B cell (primary cell): ENCODE results near the gene GSTA5. TPM values are rescaled to one million over a fixed set of nuclear protein-coding genes. Genes with fewer than 3 reads are reported as not detected.

ENCODE experiments used
- ATAC-seq: fragments of 200-7000 bp; cut with Tn5 transposase; one replicate; pipeline ENCODE4 v1.10.0; 2021; ENCODE audit warnings: low read depth, mild to moderate bottlenecking, moderate number of reproducible peaks, moderate library complexity
- CTCF ChIA-PET: fragments of 350-600 bp; sonication (Branson Sonifier 250); formaldehyde crosslinking; loops from one replicate; lab custom pipeline; 2021; ENCODE audit warnings: antibody characterized with exemption, inconsistent platforms; lab: Charles Lee
- POLR2A ChIA-PET: fragments of 350-600 bp; sonication (Branson Sonifier 250); formaldehyde crosslinking; loops from one replicate; lab custom pipeline; 2021; ENCODE audit warnings: antibody characterized with exemption; lab: Charles Lee
- DNase-seq: peaks from one replicate; pipeline ENCODE4 v3.0.0; 2013
- H2AFZ ChIP-seq: 2 replicates; pipeline ENCODE4 v1.6.1; 2012; ENCODE audit warnings: mild to moderate bottlenecking, low read depth, low read length; ENCODE audit not compliant: insufficient read depth, poor library complexity, severe bottlenecking
- H3K27ac ChIP-seq, 2 donors: 1 replicate in 1 of 2; 2 replicates in 1 of 2; pipeline ENCODE4 v1.5.1; 2012 to 2013; ENCODE audit warnings: low read length in 2 of 2, mild to moderate bottlenecking in 2 of 2, moderate library complexity in 1 of 2
- H3K27me3 ChIP-seq, 4 experiments: fragments of 200-600 bp in 1 of 4; sonication (generic) in 1 of 4; replicated peaks in 1 of 4; 1 replicate in 2 of 4; 2 replicates in 2 of 4; pipeline versions ENCODE4 v1.6.1 to v1.7.0; 2013 to 2016; ENCODE audit warnings: low read length in 3 of 4, mild to moderate bottlenecking in 2 of 4, mixed read lengths in 1 of 4, moderate library complexity in 1 of 4; ENCODE audit not compliant: insufficient read depth in 4 of 4, control insufficient read depth in 3 of 4; ENCODE audit errors: control extremely low read depth in 1 of 4
- H3K36me3 ChIP-seq, 2 experiments: replicated peaks in 1 of 2; 1 replicate in 1 of 2; 2 replicates in 1 of 2; pipeline versions ENCODE4 v1.6.1 to v1.7.1; 2013; ENCODE audit warnings: low read length in 1 of 2; ENCODE audit not compliant: insufficient read depth in 2 of 2, control insufficient read depth in 1 of 2; ENCODE audit errors: control extremely low read depth in 1 of 2, extremely low read depth in 1 of 2
- H3K4me1 ChIP-seq, 2 donors: fragments of 200-600 bp in 1 of 2; sonication (generic) in 1 of 2; 1 replicate in 1 of 2; 2 replicates in 1 of 2; pipeline versions ENCODE4 v1.5.1 to v1.6.1; 2013 to 2017; ENCODE audit warnings: low read length in 2 of 2; ENCODE audit not compliant: control insufficient read depth in 2 of 2, insufficient read depth in 2 of 2
- H3K4me2 ChIP-seq: replicated peaks from 2 replicates; pipeline ENCODE3; 2012; ENCODE audit warnings: mild to moderate bottlenecking, low read depth, low read length; ENCODE audit not compliant: poor library complexity, severe bottlenecking
- H3K4me3 ChIP-seq, 5 experiments: fragments of 200-600 bp in 1 of 5; sonication (generic) in 1 of 5; 1 replicate in 3 of 5; 2 replicates in 2 of 5; pipeline versions ENCODE4 v1.5.1 to v1.7.0; 2011 to 2016; ENCODE audit warnings: low read length in 4 of 5, mild to moderate bottlenecking in 4 of 5, low read depth in 2 of 5, control low read depth in 1 of 5, moderate library complexity in 1 of 5; ENCODE audit not compliant: insufficient read depth in 1 of 5; ENCODE audit errors: control extremely low read depth in 1 of 5, extremely low read depth in 1 of 5
- H3K79me2 ChIP-seq: fragments of 200-600 bp; sonication (generic); one replicate; pipeline ENCODE4 v1.6.0; 2016; ENCODE audit warnings: low read length; ENCODE audit not compliant: control insufficient read depth, insufficient read depth
- H3K9ac ChIP-seq: fragments of 200-600 bp; sonication (generic); 2 replicates; pipeline ENCODE4 v1.6.1; 2017; ENCODE audit warnings: mild to moderate bottlenecking, low read length, moderate library complexity
- H3K9me3 ChIP-seq, 3 donors: one replicate each; pipeline versions ENCODE4 v1.6.1 to v1.7.1; 2013; ENCODE audit warnings: low read length in 2 of 3; ENCODE audit not compliant: control insufficient read depth in 2 of 3, insufficient read depth in 1 of 3; ENCODE audit errors: control extremely low read depth in 1 of 3
- H4K20me1 ChIP-seq: 2 replicates; pipeline ENCODE4 v1.6.0; 2012; ENCODE audit warnings: mild to moderate bottlenecking, low read length; ENCODE audit not compliant: insufficient read depth, control insufficient read depth, poor library complexity, severe bottlenecking
- H3K27ac Mint-ChIP-seq: one replicate; pipeline ENCODE4 v1.8.0; 2021; ENCODE audit warnings: mixed read lengths
- H3K27me3 Mint-ChIP-seq: one replicate; pipeline ENCODE4 v1.8.0; 2021; ENCODE audit warnings: mixed read lengths
- H3K4me1 Mint-ChIP-seq: one replicate; pipeline ENCODE4 v1.8.0; 2021; ENCODE audit warnings: mixed read lengths
- H3K4me3 Mint-ChIP-seq: one replicate; pipeline ENCODE4 v1.8.0; 2021; ENCODE audit warnings: mixed read lengths
- H3K9me3 Mint-ChIP-seq: one replicate; pipeline ENCODE4 v1.8.0; 2022; ENCODE audit warnings: mixed read lengths; ENCODE audit not compliant: insufficient read depth
- EZH2 ChIP-seq: IDR thresholded peaks from 2 replicates; pipeline ENCODE4 v1.6.1; 2012; ENCODE audit warnings: borderline replicate concordance, low read depth, mild to moderate bottlenecking, moderate library complexity, low read length; ENCODE audit not compliant: insufficient read depth, poor library complexity, severe bottlenecking
- WGBS: methylation state at CpG from one replicate; pipeline ENCODE4 v1.1.5; 2013; ENCODE audit warnings: missing lambda C conversion rate; ENCODE audit not compliant: insufficient coverage; 5-methylcytosine and 5-hydroxymethylcytosine counted together
- intact Hi-C: fragments of 100-400 bp; cut with micrococcal nuclease; formaldehyde crosslinking; loops from one replicate; pipeline ENCODE4 v1.10.0; 2022
- polyA plus RNA-seq: library from polyadenylated mRNA; depleted of rRNA; stranded (reverse); fragments of >200 nt; gene quantifications from 2 replicates; pipeline ENCODE4 v1.2.3, GENCODE V29; 2012
- total RNA-seq, 2 donors: library from RNA; stranded (reverse); fragments of 120-200 nt in 1 of 2; gene quantifications; 1 replicate in 1 of 2; 2 replicates in 1 of 2; pipeline versions ENCODE4 v1.2.3 to v1.2.4, GENCODE V29; 2013 to 2022
- TF ChIP-seq, protein P1 (sequence below): fragments of 200-600 bp; IDR thresholded peaks from one replicate; pipeline ENCODE4 v1.8.0; 2022; ENCODE audit warnings: antibody characterized with exemption, mild to moderate bottlenecking

GSTA5 gene
- total and polyA plus RNA-seq, 2 donors (not counting 1 experiment from before 2014, with no cell fraction given), result not detected

DNA sequence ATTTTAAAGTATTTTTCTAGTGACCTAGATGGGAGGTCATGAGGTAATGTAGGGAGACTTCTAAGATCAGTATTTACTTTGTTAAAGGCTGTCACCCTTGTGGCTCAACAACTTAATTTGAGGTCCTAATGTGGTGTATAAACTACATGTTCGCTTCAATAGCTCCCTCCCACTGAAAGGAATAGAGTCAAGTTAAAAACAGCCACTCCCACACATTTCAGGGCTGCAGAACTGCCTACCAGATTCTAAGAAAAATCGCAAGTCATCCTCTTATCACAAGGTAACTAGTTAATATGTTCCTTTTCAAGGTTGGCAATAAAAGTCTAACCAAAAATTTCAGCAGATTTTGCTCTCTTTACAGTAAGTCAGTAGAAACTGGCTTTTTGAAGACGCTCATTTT lies 52.1 kb downstream of the GSTA5 start:
- Mint-ChIP-seq H3K27ac (no peak overlapping the region), H3K27me3 (peaks cover 18% of the 10 kb centered on the region), H3K9me3 (peaks cover 2% of the 10 kb centered on the region), H3K4me1 (no peaks in the 10 kb centered on the region), H3K4me3 (no peak overlapping the region)
- Histone ChIP-seq H3K79me2 (no peaks in the 10 kb centered on the region), H3K4me1 (no peaks in the 10 kb centered on the region), H3K27ac (no peak overlapping the region), H3K4me3 (no peak overlapping the region), H3K27me3 (no peaks in the 10 kb centered on the region), H3K36me3 (no peaks in the 10 kb centered on the region), H3K4me2 (no peak overlapping the region), H3K9ac (no peak overlapping the region), H4K20me1 (no peaks in the 10 kb centered on the region), H2AFZ (no peak overlapping the region), H3K9me3 (peaks cover 0 to 15% (median 0%) of the 10 kb centered on the region in 3 donors)
- no peak for ATAC-seq
- TF ChIP-seq, protein P1, sequence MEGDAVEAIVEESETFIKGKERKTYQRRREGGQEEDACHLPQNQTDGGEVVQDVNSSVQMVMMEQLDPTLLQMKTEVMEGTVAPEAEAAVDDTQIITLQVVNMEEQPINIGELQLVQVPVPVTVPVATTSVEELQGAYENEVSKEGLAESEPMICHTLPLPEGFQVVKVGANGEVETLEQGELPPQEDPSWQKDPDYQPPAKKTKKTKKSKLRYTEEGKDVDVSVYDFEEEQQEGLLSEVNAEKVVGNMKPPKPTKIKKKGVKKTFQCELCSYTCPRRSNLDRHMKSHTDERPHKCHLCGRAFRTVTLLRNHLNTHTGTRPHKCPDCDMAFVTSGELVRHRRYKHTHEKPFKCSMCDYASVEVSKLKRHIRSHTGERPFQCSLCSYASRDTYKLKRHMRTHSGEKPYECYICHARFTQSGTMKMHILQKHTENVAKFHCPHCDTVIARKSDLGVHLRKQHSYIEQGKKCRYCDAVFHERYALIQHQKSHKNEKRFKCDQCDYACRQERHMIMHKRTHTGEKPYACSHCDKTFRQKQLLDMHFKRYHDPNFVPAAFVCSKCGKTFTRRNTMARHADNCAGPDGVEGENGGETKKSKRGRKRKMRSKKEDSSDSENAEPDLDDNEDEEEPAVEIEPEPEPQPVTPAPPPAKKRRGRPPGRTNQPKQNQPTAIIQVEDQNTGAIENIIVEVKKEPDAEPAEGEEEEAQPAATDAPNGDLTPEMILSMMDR, result no peak
- TF ChIP-seq EZH2, result no peak
- CTCF ChIA-PET, result no interaction called here
- intact Hi-C loops, result no loop called here
- DNase-seq, result no peak
- WGBS, result no CpG with 5 or more reads among the region's 3 CpGs
- POLR2A ChIA-PET, result no interaction called here

DNA sequence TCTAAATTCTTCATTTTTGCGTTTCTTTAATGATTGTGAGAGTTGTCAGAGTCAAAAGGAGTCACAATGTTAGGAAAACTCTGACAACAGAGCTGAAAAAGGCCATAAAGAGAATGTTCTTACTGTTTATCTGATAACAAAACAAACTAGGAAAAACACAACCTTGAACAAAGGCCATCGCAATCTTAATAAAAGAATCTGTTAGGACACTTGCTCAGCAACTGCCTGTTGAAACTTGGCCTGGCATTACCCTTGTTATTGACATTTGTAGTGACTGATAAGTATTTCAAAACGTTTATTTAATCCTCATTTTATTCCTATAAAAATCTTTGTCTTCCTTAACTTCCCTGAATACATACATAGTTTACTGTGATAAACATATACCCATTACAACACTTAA lies 52.7 kb downstream of the GSTA5 start:
- ATAC-seq (no peak), DNase-seq (no peak)
- intact Hi-C loops, result no loop called here
- no peaks in the 10 kb centered on the region for H3K79me2 ChIP-seq
- ChIA-PET CTCF (interaction anchor here (1.2 kb wide), 1 partner anchor 8 kb away, joined by 4 read pairs; no protein-coding TSS in a partner anchor), POLR2A (no interaction called here)
- no peak overlapping the region for H3K9ac ChIP-seq
- H3K27me3 Mint-ChIP-seq, result peaks cover 22% of the 10 kb centered on the region
- H3K4me1 Mint-ChIP-seq, result no peaks in the 10 kb centered on the region
- H3K9me3 Mint-ChIP-seq, result peaks cover 2% of the 10 kb centered on the region
- no peak overlapping the region for H3K27ac Mint-ChIP-seq
- H2AFZ ChIP-seq, result no peak overlapping the region
- no peaks in the 10 kb centered on the region for H3K4me1 ChIP-seq
- no CpG with 5 or more reads among the region's 3 CpGs for WGBS
- peaks cover 0 to 12% (median 0%) of the 10 kb centered on the region in 3 donors for H3K9me3 ChIP-seq
- TF ChIP-seq, protein P1, result no peak
- TF ChIP-seq EZH2, result no peak
- H3K4me3 Mint-ChIP-seq, result no peak overlapping the region
- no peaks in the 10 kb centered on the region for H3K27me3 ChIP-seq
- H4K20me1 ChIP-seq, result no peaks in the 10 kb centered on the region
- no peak overlapping the region for H3K4me3 ChIP-seq
- H3K4me2 ChIP-seq, result no peak overlapping the region
- no peak overlapping the region for H3K27ac ChIP-seq
- H3K36me3 ChIP-seq, result no peaks in the 10 kb centered on the region
